Natural killer cell (primary cell): ENCODE results near the gene GJC1. TPM values are rescaled to one million over a fixed set of nuclear protein-coding genes. Genes with fewer than 3 reads are reported as not detected.

Source experiments
- ATAC-seq, 3 donors: fragments of 150-1000 bp in 2 of 3; fragments of 200-7000 bp in 1 of 3; cut with Tn5 transposase; 1 replicate in 1 of 3; 2 replicates in 2 of 3; pipeline ENCODE4 v1.10.0; 2021; ENCODE audit warnings: mild to moderate bottlenecking in 2 of 3, moderate library complexity in 2 of 3
- DNase-seq, 2 donors: peaks; one replicate each; pipeline versions ENCODE4 v3.0.0 to v3.0.0-alpha.2; 2013 to 2021; ENCODE audit warnings: mixed read lengths in 1 of 2
- H3K27ac ChIP-seq: one replicate; pipeline ENCODE4 v1.5.1; 2013; ENCODE audit warnings: mild to moderate bottlenecking, low read length
- H3K27me3 ChIP-seq: one replicate; pipeline ENCODE4 v1.6.1; 2013; ENCODE audit warnings: low read length; ENCODE audit not compliant: control insufficient read depth, insufficient read depth
- H3K36me3 ChIP-seq: one replicate; pipeline ENCODE4 v1.6.1; 2013; ENCODE audit warnings: low read length; ENCODE audit not compliant: control insufficient read depth, insufficient read depth
- H3K4me1 ChIP-seq: one replicate; pipeline ENCODE4 v1.6.1; 2013; ENCODE audit warnings: low read length; ENCODE audit not compliant: control insufficient read depth, insufficient read depth
- H3K4me3 ChIP-seq: one replicate; pipeline ENCODE4 v1.5.1; 2013; ENCODE audit warnings: low read length
- H3K9me3 ChIP-seq: one replicate; pipeline ENCODE4 v1.6.1; 2013; ENCODE audit warnings: low read length; ENCODE audit not compliant: control insufficient read depth, insufficient read depth
- H3K27ac Mint-ChIP-seq, 2 donors: one replicate each; pipeline ENCODE4 v1.8.0; 2022; ENCODE audit warnings: mild to moderate bottlenecking in 2 of 2, mixed read lengths in 2 of 2, moderate library complexity in 1 of 2
- H3K27me3 Mint-ChIP-seq, 2 donors: one replicate each; pipeline ENCODE4 v1.8.0; 2022; ENCODE audit warnings: low read depth in 2 of 2, mixed read lengths in 2 of 2
- H3K36me3 Mint-ChIP-seq: one replicate; pipeline ENCODE4 v1.8.0; 2022; ENCODE audit warnings: mixed read lengths
- H3K4me1 Mint-ChIP-seq, 2 donors: one replicate each; pipeline ENCODE4 v1.8.0; 2022; ENCODE audit warnings: mixed read lengths in 2 of 2
- H3K4me3 Mint-ChIP-seq: one replicate; pipeline ENCODE4 v1.8.0; 2022; ENCODE audit warnings: mild to moderate bottlenecking, moderate library complexity, mixed read lengths
- H3K9me3 Mint-ChIP-seq, 2 donors: one replicate each; pipeline ENCODE4 v1.8.0; 2022; ENCODE audit warnings: mixed read lengths in 2 of 2
- CTCF ChIP-seq: fragments of 200-600 bp; IDR thresholded peaks from one replicate; pipeline ENCODE4 v1.8.0; 2022; ENCODE audit warnings: antibody characterized with exemption
- WGBS: methylation state at CpG from one replicate; pipeline ENCODE4 v1.1.7; 2013; ENCODE audit warnings: missing lambda C conversion rate; ENCODE audit not compliant: insufficient coverage; 5-methylcytosine and 5-hydroxymethylcytosine counted together
- intact Hi-C: fragments of 100-400 bp; cut with micrococcal nuclease; formaldehyde crosslinking; loops from one replicate; pipeline ENCODE4 v1.14.2; 2022
- total RNA-seq, 4 donors: library from RNA; stranded (reverse); fragments of 120-200 nt in 1 of 4; gene quantifications; one replicate each; pipeline versions ENCODE4 v1.2.3 to v1.2.4, GENCODE V29; 2013 to 2022

Gene GJC1
- total RNA-seq, 3 donors from 2014 or later (not counting 1 experiment from before 2014, with no cell fraction given), result 0.16 TPM; not detected in 2

- H3K27ac ChIP-seq, result no peak overlapping the region
- Mint-ChIP-seq H3K36me3 (no peaks in the 10 kb centered on the region), H3K4me1 (no peaks in the 10 kb centered on the region), H3K27me3 (peaks cover 0 to 2% of the 10 kb centered on the region in 2 donors), H3K4me3 (no peak overlapping the region), H3K27ac (no peak overlapping the region), H3K9me3 (no peaks in the 10 kb centered on the region)
- peaks cover 12% of the 10 kb centered on the region for H3K4me1 ChIP-seq
- 87% methylated on average over 8 of the region's 8 CpGs for WGBS
- no peaks in the 10 kb centered on the region for H3K27me3 ChIP-seq
- H3K36me3 ChIP-seq, result no peaks in the 10 kb centered on the region
- H3K4me3 ChIP-seq, result no peak overlapping the region
- no peak for DNase-seq
- intact Hi-C loops, result no loop called here
- H3K9me3 ChIP-seq, result no peaks in the 10 kb centered on the region
- ATAC-seq, result no peak
- TF ChIP-seq CTCF, result no peak
These were observed 63.6 kb downstream of the GJC1 start for GRCh38 chr17:44766409-44767038.

GRCh38 chr17:44765965-44766364 lies 64.1 kb downstream of the GJC1 start:
- Mint-ChIP-seq H3K9me3 (no peaks in the 10 kb centered on the region), H3K36me3 (no peaks in the 10 kb centered on the region), H3K4me3 (no peak overlapping the region), H3K27me3 (peaks cover 0 to 8% of the 10 kb centered on the region in 2 donors), H3K27ac (no peak overlapping the region), H3K4me1 (no peaks in the 10 kb centered on the region)
- Histone ChIP-seq H3K4me1 (peaks cover 9% of the 10 kb centered on the region), H3K4me3 (no peak overlapping the region), H3K27me3 (peaks cover 2% of the 10 kb centered on the region), H3K36me3 (no peaks in the 10 kb centered on the region), H3K9me3 (no peaks in the 10 kb centered on the region), H3K27ac (no peak overlapping the region)
- 91% methylated on average over 11 of the region's 11 CpGs for WGBS
- TF ChIP-seq CTCF, result no peak
- DNase-seq, result no peak
- intact Hi-C loops, result no loop called here
- ATAC-seq, result no peak

- TF ChIP-seq CTCF, result no peak
- H3K9me3 Mint-ChIP-seq, result no peaks in the 10 kb centered on the region
- no peak overlapping the region for H3K4me3 Mint-ChIP-seq
- intact Hi-C loops, result no loop called here
- Histone ChIP-seq H3K4me1 (peaks cover 12% of the 10 kb centered on the region), H3K27me3 (peaks cover 16% of the 10 kb centered on the region), H3K4me3 (no peak overlapping the region), H3K27ac (no peak overlapping the region), H3K36me3 (no peaks in the 10 kb centered on the region), H3K9me3 (no peaks in the 10 kb centered on the region)
- H3K27ac Mint-ChIP-seq, result no peak overlapping the region
- no peaks in the 10 kb centered on the region for H3K4me1 Mint-ChIP-seq
- ATAC-seq, result no peak
- DNase-seq, result no peak
- 91% methylated on average over 5 of the region's 5 CpGs for WGBS
- H3K27me3 Mint-ChIP-seq, result peaks cover 0 to 13% of the 10 kb centered on the region in 2 donors
- H3K36me3 Mint-ChIP-seq, result no peaks in the 10 kb centered on the region
These were observed 66.9 kb downstream of the GJC1 start for GRCh38 chr17:44763170-44763569.
